H9 (cell line): ENCODE data around the gene CARD11. TPM values are rescaled to one million over a fixed set of nuclear protein-coding genes. Genes with fewer than 3 reads are reported as not detected.

ENCODE experiments used
- DNase-seq: peaks from one replicate; pipeline ENCODE4 v3.0.0-alpha.2; 2017
- H2AFZ ChIP-seq: one replicate; pipeline ENCODE4 v1.6.1; 2013; ENCODE audit warnings: mild to moderate bottlenecking, low read length, control low read depth, moderate library complexity
- H2AK5ac ChIP-seq: 2 replicates; pipeline ENCODE4 v1.6.1; 2013; ENCODE audit warnings: low read length, control low read depth, mixed read lengths; ENCODE audit not compliant: insufficient read length
- H2BK120ac ChIP-seq: one replicate; pipeline ENCODE4 v1.6.1; 2013; ENCODE audit warnings: low read depth, mild to moderate bottlenecking, low read length, control low read depth, inconsistent platforms; ENCODE audit not compliant: poor library complexity, severe bottlenecking
- H2BK12ac ChIP-seq: 2 replicates; pipeline ENCODE4 v1.6.1; 2013; ENCODE audit warnings: low read length, control low read depth, mixed read lengths, low read depth; ENCODE audit not compliant: insufficient read length
- H2BK15ac ChIP-seq: 2 replicates; pipeline ENCODE4 v1.6.1; 2013; ENCODE audit warnings: low read depth, low read length, control low read depth
- H2BK20ac ChIP-seq: one replicate; pipeline ENCODE4 v1.6.1; 2013; ENCODE audit warnings: low read depth, mild to moderate bottlenecking, low read length, control low read depth, inconsistent platforms; ENCODE audit not compliant: poor library complexity, severe bottlenecking
- H2BK5ac ChIP-seq: 2 replicates; pipeline ENCODE4 v1.6.1; 2013; ENCODE audit warnings: low read length, control low read depth, mixed read lengths; ENCODE audit not compliant: insufficient read length
- H3K14ac ChIP-seq: 2 replicates; pipeline ENCODE4 v1.6.1; 2013; ENCODE audit warnings: low read length, control low read depth; ENCODE audit not compliant: insufficient read depth
- H3K18ac ChIP-seq: 2 replicates; pipeline ENCODE4 v1.6.1; 2013; ENCODE audit warnings: low read depth, mild to moderate bottlenecking, mixed read lengths, low read length, control low read depth; ENCODE audit not compliant: insufficient read length
- H3K23ac ChIP-seq: 2 replicates; pipeline ENCODE4 v1.6.1; 2013; ENCODE audit warnings: low read length, control low read depth, mixed read lengths, low read depth; ENCODE audit not compliant: insufficient read length
- H3K23me2 ChIP-seq: 2 replicates; pipeline ENCODE4 v1.6.1; 2013; ENCODE audit warnings: low read depth, mild to moderate bottlenecking, mixed read lengths, low read length, control low read depth; ENCODE audit not compliant: insufficient read length, poor library complexity, severe bottlenecking
- H3K27ac ChIP-seq: 2 replicates; pipeline ENCODE4 v1.5.1; 2013; ENCODE audit warnings: low read length, control low read depth, mixed read lengths, low read depth; ENCODE audit not compliant: insufficient read length
- H3K27me3 ChIP-seq: 2 replicates; pipeline ENCODE4 v1.6.1; 2013; ENCODE audit warnings: low read length, control low read depth, inconsistent platforms; ENCODE audit not compliant: insufficient read depth
- H3K4ac ChIP-seq: 2 replicates; pipeline ENCODE4 v1.6.1; 2013; ENCODE audit warnings: low read depth, mild to moderate bottlenecking, control low read depth, inconsistent platforms, low read length, moderate library complexity
- H3K4me1 ChIP-seq: 2 replicates; pipeline ENCODE4 v1.6.1; 2013; ENCODE audit warnings: low read length, control low read depth, inconsistent platforms; ENCODE audit not compliant: insufficient read depth
- H3K4me2 ChIP-seq: 2 replicates; pipeline ENCODE4 v1.6.1; 2013; ENCODE audit warnings: low read length, control low read depth, mixed read lengths; ENCODE audit not compliant: insufficient read length, insufficient read depth
- H3K56ac ChIP-seq: 2 replicates; pipeline ENCODE4 v1.6.1; 2013; ENCODE audit warnings: low read depth, mild to moderate bottlenecking, mixed read lengths, low read length, control low read depth; ENCODE audit not compliant: insufficient read length
- H3K79me1 ChIP-seq: 2 replicates; pipeline ENCODE4 v1.6.1; 2013; ENCODE audit warnings: low read depth, mild to moderate bottlenecking, moderate library complexity, low read length, control low read depth, inconsistent platforms; ENCODE audit not compliant: insufficient read depth, poor library complexity, severe bottlenecking
- H3K79me2 ChIP-seq: 2 replicates; pipeline ENCODE4 v1.6.1; 2013; ENCODE audit warnings: low read length, control low read depth, inconsistent platforms; ENCODE audit not compliant: insufficient read depth
- H3K9ac ChIP-seq: 2 replicates; pipeline ENCODE4 v1.6.1; 2013; ENCODE audit warnings: low read length, control low read depth, mixed read lengths; ENCODE audit not compliant: insufficient read length; ENCODE audit errors: extremely low read depth
- H3K9me3 ChIP-seq: one replicate; pipeline ENCODE4 v1.6.1; 2013; ENCODE audit warnings: low read depth, low read length, inconsistent platforms; ENCODE audit not compliant: control insufficient read depth
- H3T11ph ChIP-seq: one replicate; pipeline ENCODE4 v1.6.1; 2013; ENCODE audit warnings: mild to moderate bottlenecking, low read length, control low read depth, inconsistent platforms
- H4K20me1 ChIP-seq: one replicate; pipeline ENCODE4 v1.6.1; 2013; ENCODE audit not compliant: control insufficient read depth, insufficient read length, insufficient read depth
- H4K5ac ChIP-seq: 2 replicates; pipeline ENCODE4 v1.6.1; 2013; ENCODE audit warnings: low read depth, mild to moderate bottlenecking, mixed read lengths, low read length, control low read depth; ENCODE audit not compliant: insufficient read length
- H4K8ac ChIP-seq: replicated peaks from 2 replicates; pipeline ENCODE4 v1.6.1; 2013; ENCODE audit warnings: low read length, control low read depth, mixed read lengths, low read depth; ENCODE audit not compliant: insufficient read length
- H4K91ac ChIP-seq: 2 replicates; pipeline ENCODE4 v1.6.1; 2013; ENCODE audit warnings: low read depth, mild to moderate bottlenecking, moderate library complexity, mixed read lengths, low read length, control low read depth; ENCODE audit not compliant: insufficient read length
- H3K27ac Mint-ChIP-seq, 3 experiments: 2 replicates in 2 of 3; 3 replicates in 1 of 3; pipeline ENCODE4 v1.8.0; 2020 to 2021; ENCODE audit warnings: mixed read lengths in 3 of 3, mild to moderate bottlenecking in 1 of 3, moderate library complexity in 1 of 3
- H3K27me3 Mint-ChIP-seq: 2 replicates; pipeline ENCODE4 v1.8.0; 2021; ENCODE audit warnings: low read depth, mild to moderate bottlenecking, moderate library complexity, mixed read lengths
- H3K36me3 Mint-ChIP-seq, 3 experiments: 2 replicates in 2 of 3; 3 replicates in 1 of 3; pipeline ENCODE4 v1.8.0; 2020 to 2021; ENCODE audit warnings: low read depth in 3 of 3, mixed read lengths in 3 of 3; ENCODE audit not compliant: insufficient read depth in 1 of 3
- H3K4me1 Mint-ChIP-seq, 2 experiments: 2 replicates each; pipeline ENCODE4 v1.8.0; 2020; ENCODE audit warnings: mixed read lengths in 2 of 2
- H3K4me3 Mint-ChIP-seq, 2 experiments: 2 replicates in 1 of 2; 3 replicates in 1 of 2; pipeline ENCODE4 v1.8.0; 2020 to 2021; ENCODE audit warnings: mild to moderate bottlenecking in 2 of 2, mixed read lengths in 2 of 2, moderate library complexity in 1 of 2
- H3K9me3 Mint-ChIP-seq, 2 experiments: 2 replicates in 1 of 2; 3 replicates in 1 of 2; pipeline ENCODE4 v1.8.0; 2020; ENCODE audit warnings: mild to moderate bottlenecking in 2 of 2, mixed read lengths in 2 of 2, moderate library complexity in 1 of 2
- CTCF ChIP-seq: fragments of 200-600 bp; sonication (generic); conservative IDR thresholded peaks from 3 replicates; pipeline ENCODE4 v1.8.0; 2021; ENCODE audit warnings: antibody characterized with exemption, mild to moderate bottlenecking
- WGBS: extraction: QIAGEN DNeasy Blood & Tissue Kit; methylation state at CpG from one replicate; pipeline ENCODE4 v1.1.7; 2013; ENCODE audit warnings: missing lambda C conversion rate, low lambda C conversion rate, mixed read lengths; ENCODE audit not compliant: insufficient read length; ENCODE audit errors: extremely low coverage; 5-methylcytosine and 5-hydroxymethylcytosine counted together
- total RNA-seq: library from RNA; stranded (reverse); gene quantifications from 2 replicates; pipeline ENCODE4 v1.2.1, GENCODE V29; 2021

The CARD11 gene
- total RNA-seq, 1 experiment from 2014 or later: 20.0 TPM

- no peak overlapping the region for H3K14ac ChIP-seq
- H3K56ac ChIP-seq: no peak overlapping the region
- H3T11ph ChIP-seq: no peak overlapping the region
- no peaks in the 10 kb centered on the region for H3K27me3 ChIP-seq
- H3K4ac ChIP-seq: no peak overlapping the region
- H4K20me1 ChIP-seq: no peaks in the 10 kb centered on the region
- H3K79me2 ChIP-seq: no peaks in the 10 kb centered on the region
- no peak for TF ChIP-seq CTCF
- H2BK5ac ChIP-seq: no peak overlapping the region
- H3K18ac ChIP-seq: no peak overlapping the region
- whole genome bisulfite sequencing: no CpG with 5 or more reads among the region's 35 CpGs
- Mint-ChIP-seq H3K9me3 (no peaks in the 10 kb centered on the region), H3K27ac (no peak overlapping the region), H3K27me3 (no peaks in the 10 kb centered on the region), H3K4me3 (no peak overlapping the region), H3K4me1 (no peaks in the 10 kb centered on the region), H3K36me3 (peaks cover 0 to 7% (median 0%) of the 10 kb centered on the region in 3 experiments; a peak in 3 of 7 replicates)
- no peak overlapping the region for H2BK12ac ChIP-seq
- H3K79me1 ChIP-seq: no peaks in the 10 kb centered on the region
- H3K27ac ChIP-seq: no peak overlapping the region
- no peak overlapping the region for H4K5ac ChIP-seq
- H4K8ac ChIP-seq: no peak overlapping the region
- no peak overlapping the region for H3K9ac ChIP-seq
- H3K9me3 ChIP-seq: no peaks in the 10 kb centered on the region
- DNase-seq: peak; percentile 23
- no peak overlapping the region for H2AK5ac ChIP-seq
- H2BK120ac ChIP-seq: no peak overlapping the region
- no peaks in the 10 kb centered on the region for H3K4me1 ChIP-seq
- no peak overlapping the region for H4K91ac ChIP-seq
- H3K4me2 ChIP-seq: no peak overlapping the region
- H3K23me2 ChIP-seq: no peaks in the 10 kb centered on the region
- H3K23ac ChIP-seq: no peak overlapping the region
- H2AFZ ChIP-seq: no peak overlapping the region
- no peak overlapping the region for H2BK15ac ChIP-seq
- H2BK20ac ChIP-seq: no peak overlapping the region
Measured at GRCh38 chr7:2928613-2929311, 114.9 kb downstream of the CARD11 start.
